HG02759 (cell line): ENCODE results near the gene CDC40.

Experiments used
- ATAC-seq: cut with Tn5 transposase; IDR thresholded peaks from one replicate; pipeline ENCODE4 v1.9.1; 2021; ENCODE audit warnings: mild to moderate bottlenecking, moderate library complexity; ENCODE audit not compliant: unreplicated experiment

CDC40 gene

GRCh38 chr6:110180228-110181008 lies at the start of gene CDC40:
CDC40 (plus strand) TSS chr6:110180427; CDS start chr6:110180445, 18 bp downstream.
- ATAC-seq: peak; percentile 46

- ATAC-seq: no peak
These were observed 42.0 kb upstream of the CDC40 start for GRCh38 chr6:110137924-110138887.

GRCh38 chr6:110139052-110139451 lies 41.2 kb upstream of the CDC40 start:
- ATAC-seq: no peak

GRCh38 chr6:110140650-110141049 lies 39.6 kb upstream of the CDC40 start:
- no peak for ATAC-seq

GRCh38 chr6:110147870-110148269 lies 32.4 kb upstream of the CDC40 start:
- ATAC-seq: no peak

GRCh38 chr6:110158479-110158878 lies 21.7 kb upstream of the CDC40 start:
- ATAC-seq: no peak

- ATAC-seq: no peak
These were observed 10.1 kb upstream of the CDC40 start for GRCh38 chr6:110170081-110170480.

GRCh38 chr6:110173506-110174132 lies 6.6 kb upstream of the CDC40 start:
- no peak for ATAC-seq

- ATAC-seq: peak; percentile 36
These were observed 1.4 kb upstream of the CDC40 start for GRCh38 chr6:110178626-110179405.

GRCh38 chr6:110179406-110180227 lies 610 bp upstream of the CDC40 start, which contains the start of gene WASF1:
WASF1 (minus strand) TSS chr6:110179670; CDS start chr6:110127601, 52,069 bp downstream.
- ATAC-seq: peak; percentile 86

GRCh38 chr6:110181131-110182030 lies 1.2 kb downstream of the CDC40 start:
- ATAC-seq: no peak

GRCh38 chr6:110183292-110183885 lies 3.2 kb downstream of the CDC40 start:
- ATAC-seq: no peak

GRCh38 chr6:110185879-110186278 lies 5.7 kb downstream of the CDC40 start:
- no peak for ATAC-seq

- no peak for ATAC-seq
These were observed 8.6 kb downstream of the CDC40 start for GRCh38 chr6:110188791-110189190.

- no peak for ATAC-seq
These were observed 10.5 kb downstream of the CDC40 start for GRCh38 chr6:110190726-110191125.

- no peak for ATAC-seq
These were observed 11.2 kb downstream of the CDC40 start for GRCh38 chr6:110191477-110191876.

- no peak for ATAC-seq
These were observed 15.4 kb downstream of the CDC40 start for GRCh38 chr6:110195639-110196038.

- ATAC-seq: no peak
These were observed 16.6 kb downstream of the CDC40 start for GRCh38 chr6:110196874-110197273.
